Stomach smooth muscle (tissue), 2 donors: Measurements from ENCODE around the gene LHX3.

Experiments used
- H3K27ac ChIP-seq: one replicate; pipeline ENCODE4 v1.7.0; 2013; ENCODE audit warnings: mild to moderate bottlenecking, low read length, inconsistent platforms
- H3K27me3 ChIP-seq, 2 donors: one replicate each; pipeline ENCODE4 v1.7.0; 2013; ENCODE audit warnings: low read length in 2 of 2; ENCODE audit not compliant: insufficient read depth in 2 of 2, control insufficient read depth in 1 of 2
- H3K36me3 ChIP-seq, 2 donors: one replicate each; pipeline ENCODE4 v1.7.0; 2013; ENCODE audit warnings: low read length in 2 of 2; ENCODE audit not compliant: control insufficient read depth in 2 of 2, insufficient read depth in 2 of 2
- H3K4me1 ChIP-seq: one replicate; pipeline ENCODE4 v1.7.0; 2013; ENCODE audit warnings: low read length; ENCODE audit not compliant: control insufficient read depth, insufficient read depth
- H3K4me3 ChIP-seq, 2 donors: one replicate each; pipeline ENCODE4 v1.7.0; 2013; ENCODE audit warnings: low read length in 2 of 2
- H3K9ac ChIP-seq, 2 donors: one replicate each; pipeline ENCODE4 v1.7.0; 2013; ENCODE audit warnings: low read length in 2 of 2, mild to moderate bottlenecking in 1 of 2
- H3K9me3 ChIP-seq, 2 donors: one replicate each; pipeline ENCODE4 v1.7.0; 2013; ENCODE audit warnings: low read length in 2 of 2; ENCODE audit not compliant: control insufficient read depth in 2 of 2
- donor health status: healthy.
- donor health status: Pancreatic carcinoma.

Gene LHX3

GRCh38 chr9:136179761-136180160 lies 25.2 kb downstream of the LHX3 start:
- H3K9me3 ChIP-seq: no peaks in the 10 kb centered on the region
- H3K27ac ChIP-seq: no peak overlapping the region
- no peak overlapping the region for H3K4me3 ChIP-seq
- no peaks in the 10 kb centered on the region for H3K4me1 ChIP-seq
- H3K36me3 ChIP-seq: no peaks in the 10 kb centered on the region
- no peak overlapping the region for H3K9ac ChIP-seq
- peaks cover 2 to 6% of the 10 kb centered on the region in 2 donors for H3K27me3 ChIP-seq

GRCh38 chr9:136179101-136179616 lies 25.8 kb downstream of the LHX3 start:
- Histone ChIP-seq H3K27me3 (peaks cover 0 to 6% of the 10 kb centered on the region in 2 donors), H3K27ac (no peak overlapping the region)

GRCh38 chr9:136178773-136179075 lies 26.2 kb downstream of the LHX3 start:
- peaks cover 0 to 6% of the 10 kb centered on the region in 2 donors for H3K27me3 ChIP-seq

More at GRCh38 chr9:136179101-136179616, 25.8 kb downstream of the LHX3 start:
- no peak overlapping the region for H3K9ac ChIP-seq
- H3K9me3 ChIP-seq: no peaks in the 10 kb centered on the region
- no peaks in the 10 kb centered on the region for H3K36me3 ChIP-seq
- no peaks in the 10 kb centered on the region for H3K4me1 ChIP-seq
- no peak overlapping the region for H3K4me3 ChIP-seq

GRCh38 chr9:136178061-136178772 lies 26.7 kb downstream of the LHX3 start:
- no peaks in the 10 kb centered on the region for H3K36me3 ChIP-seq
- H3K4me3 ChIP-seq: no peak overlapping the region
- H3K4me1 ChIP-seq: no peaks in the 10 kb centered on the region
- no peak overlapping the region for H3K27ac ChIP-seq
- H3K27me3 ChIP-seq: peaks cover 0 to 3% of the 10 kb centered on the region in 2 donors
- H3K9me3 ChIP-seq: no peaks in the 10 kb centered on the region
- H3K9ac ChIP-seq: no peak overlapping the region

More at GRCh38 chr9:136178773-136179075, 26.2 kb downstream of the LHX3 start:
- Histone ChIP-seq H3K4me3 (no peak overlapping the region), H3K4me1 (no peaks in the 10 kb centered on the region), H3K27ac (no peak overlapping the region), H3K36me3 (no peaks in the 10 kb centered on the region), H3K9me3 (no peaks in the 10 kb centered on the region), H3K9ac (no peak overlapping the region)

- Histone ChIP-seq H3K9ac (no peak overlapping the region), H3K4me3 (no peak overlapping the region), H3K27ac (no peak overlapping the region), H3K36me3 (no peaks in the 10 kb centered on the region), H3K27me3 (peaks cover 0 to 6% of the 10 kb centered on the region in 2 donors), H3K9me3 (no peaks in the 10 kb centered on the region), H3K4me1 (no peaks in the 10 kb centered on the region)
Measured at GRCh38 chr9:136177224-136177623, 27.7 kb downstream of the LHX3 start.

GRCh38 chr9:136175616-136176197 lies 29.2 kb downstream of the LHX3 start:
- no peaks in the 10 kb centered on the region for H3K9me3 ChIP-seq
- no peak overlapping the region for H3K4me3 ChIP-seq
- no peaks in the 10 kb centered on the region for H3K36me3 ChIP-seq
- no peaks in the 10 kb centered on the region for H3K4me1 ChIP-seq
- H3K27ac ChIP-seq: no peak overlapping the region
- peaks cover 7 to 14% of the 10 kb centered on the region in 2 donors for H3K27me3 ChIP-seq
- no peak overlapping the region for H3K9ac ChIP-seq

GRCh38 chr9:136174779-136175615 lies 29.9 kb downstream of the LHX3 start:
- H3K4me1 ChIP-seq: no peaks in the 10 kb centered on the region
- no peaks in the 10 kb centered on the region for H3K9me3 ChIP-seq
- peaks cover 9 to 15% of the 10 kb centered on the region in 2 donors for H3K27me3 ChIP-seq
- no peak overlapping the region for H3K4me3 ChIP-seq
- no peak overlapping the region for H3K27ac ChIP-seq
- H3K36me3 ChIP-seq: no peaks in the 10 kb centered on the region
- no peak overlapping the region for H3K9ac ChIP-seq

- H3K9me3 ChIP-seq: no peaks in the 10 kb centered on the region
- H3K9ac ChIP-seq: no peak overlapping the region
- H3K4me1 ChIP-seq: no peaks in the 10 kb centered on the region
- no peak overlapping the region for H3K27ac ChIP-seq
- no peaks in the 10 kb centered on the region for H3K36me3 ChIP-seq
- H3K4me3 ChIP-seq: no peak overlapping the region
- H3K27me3 ChIP-seq: peaks cover 14 to 21% of the 10 kb centered on the region in 2 donors
Measured at GRCh38 chr9:136173648-136174290, 31.2 kb downstream of the LHX3 start.

- no peaks in the 10 kb centered on the region for H3K4me1 ChIP-seq
- H3K27me3 ChIP-seq: peaks cover 14 to 21% of the 10 kb centered on the region in 2 donors
- no peaks in the 10 kb centered on the region for H3K36me3 ChIP-seq
- H3K27ac ChIP-seq: no peak overlapping the region
- H3K9ac ChIP-seq: no peak overlapping the region
- H3K4me3 ChIP-seq: no peak overlapping the region
- no peaks in the 10 kb centered on the region for H3K9me3 ChIP-seq
Measured at GRCh38 chr9:136172412-136173079, 32.4 kb downstream of the LHX3 start.

- Histone ChIP-seq H3K4me3 (no peak overlapping the region), H3K36me3 (no peaks in the 10 kb centered on the region), H3K9me3 (no peaks in the 10 kb centered on the region), H3K4me1 (no peaks in the 10 kb centered on the region), H3K27ac (no peak overlapping the region), H3K27me3 (peaks cover 14 to 21% of the 10 kb centered on the region in 2 donors), H3K9ac (no peak overlapping the region)
Measured at GRCh38 chr9:136171801-136172411, 33.0 kb downstream of the LHX3 start.
